Prostate gland (tissue), 2 donors: ENCODE results near the gene SSTR3. TPM values are rescaled to one million over a fixed set of nuclear protein-coding genes. Genes with fewer than 3 reads are reported as not detected.
"Not testable (repeated sequence)": the region's sequence is repeated elsewhere in the genome, so short reads cannot be mapped to it uniquely, and the experiment has no call there.

Experiments
- DNase-seq: peaks from one replicate; pipeline ENCODE4 v3.0.0-alpha.2; 2019; ENCODE audit warnings: low spot score
- H3K27ac ChIP-seq, 2 donors: fragments of 200-600 bp; sonication (generic); 2 replicates each; pipeline ENCODE4 v1.5.1; 2017 to 2019
- H3K27me3 ChIP-seq: fragments of 200-600 bp; sonication (generic); replicated peaks from 2 replicates; pipeline ENCODE4 v1.5.1; 2019; ENCODE audit not compliant: insufficient read depth
- H3K36me3 ChIP-seq, 2 donors: fragments of 200-600 bp; sonication (generic); 1 replicate in 1 of 2; 2 replicates in 1 of 2; pipeline versions ENCODE4 v1.5.1 to v1.8.1; 2017 to 2019
- H3K4me1 ChIP-seq: fragments of 200-600 bp; sonication (generic); replicated peaks from 2 replicates; pipeline ENCODE4 v1.5.1; 2019
- H3K4me3 ChIP-seq, 2 donors: fragments of 200-600 bp; sonication (generic); 2 replicates each; pipeline ENCODE4 v1.5.1; 2017 to 2019
- H3K9me3 ChIP-seq: fragments of 200-600 bp; sonication (generic); 2 replicates; pipeline ENCODE4 v1.5.1; 2017
- POLR2A ChIP-seq: fragments of 450-650 bp; IDR thresholded peaks from one replicate; pipeline ENCODE4 v1.6.1; 2016; ENCODE audit warnings: antibody characterized with exemption, mild to moderate bottlenecking
- POLR2AphosphoS5 ChIP-seq: sonication (generic); formaldehyde crosslinking; IDR thresholded peaks from one replicate; pipeline ENCODE4 v1.6.1; 2017; ENCODE audit warnings: antibody characterized with exemption
- WGBS: methylation state at CpG from one replicate; pipeline ENCODE4 v1.1.5; 2018; 5-methylcytosine and 5-hydroxymethylcytosine counted together
- intact Hi-C: fragments of 100-400 bp; cut with DNase I; formaldehyde crosslinking; loops from one replicate; pipeline ENCODE4 v1.14.2; 2022
- total RNA-seq, 2 donors: library from RNA; depleted of rRNA; stranded (reverse); fragments of >200 nt; gene quantifications; one replicate each; pipeline ENCODE4 v1.1.0, GENCODE V29; 2016
- TF ChIP-seq, protein P1 (sequence below), 4 experiments: fragments of 200-600 bp in 2 of 4; fragments of 450-650 bp in 2 of 4; sonication (generic) in 2 of 4; IDR thresholded peaks; 1 replicate in 3 of 4; 2 replicates in 1 of 4; pipeline ENCODE4 v1.5.1; 2016 to 2019; ENCODE audit warnings: antibody characterized with exemption in 4 of 4, mild to moderate bottlenecking in 2 of 4, moderate library complexity in 2 of 4

The SSTR3 gene
- total RNA-seq, 2 donors from 2014 or later: 46.4 TPM; not detected in 1

DNA sequence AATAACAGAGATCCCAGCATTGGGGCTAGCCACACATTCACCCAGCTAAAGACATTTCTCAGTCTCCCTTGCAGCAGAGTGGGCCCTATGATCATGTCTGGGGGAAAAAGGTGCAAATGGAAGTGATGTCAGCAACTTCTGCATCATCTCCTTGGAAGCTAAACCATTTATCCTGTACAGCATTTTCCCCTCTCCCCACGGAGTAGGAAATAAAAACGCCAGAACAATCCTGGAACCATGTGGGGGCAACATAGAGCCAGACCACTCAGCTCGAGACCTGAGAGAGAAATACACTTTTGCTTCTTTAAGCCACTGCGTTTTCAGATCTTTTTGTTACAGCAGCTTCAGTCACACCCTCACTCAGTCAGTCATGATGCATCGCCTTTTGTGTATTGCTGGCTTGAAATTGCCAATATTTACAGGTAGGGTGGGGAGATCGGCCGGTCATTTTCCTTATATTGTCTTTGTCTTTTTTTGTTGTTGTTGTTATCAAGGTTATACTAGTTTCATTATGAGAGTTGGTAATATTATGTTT lies 40.9 kb upstream of the SSTR3 start:
- peaks cover 11% of the 10 kb centered on the region for H3K27me3 ChIP-seq
- 56% methylated on average over 7 of the region's 7 CpGs for WGBS
- TF ChIP-seq, protein P1, sequence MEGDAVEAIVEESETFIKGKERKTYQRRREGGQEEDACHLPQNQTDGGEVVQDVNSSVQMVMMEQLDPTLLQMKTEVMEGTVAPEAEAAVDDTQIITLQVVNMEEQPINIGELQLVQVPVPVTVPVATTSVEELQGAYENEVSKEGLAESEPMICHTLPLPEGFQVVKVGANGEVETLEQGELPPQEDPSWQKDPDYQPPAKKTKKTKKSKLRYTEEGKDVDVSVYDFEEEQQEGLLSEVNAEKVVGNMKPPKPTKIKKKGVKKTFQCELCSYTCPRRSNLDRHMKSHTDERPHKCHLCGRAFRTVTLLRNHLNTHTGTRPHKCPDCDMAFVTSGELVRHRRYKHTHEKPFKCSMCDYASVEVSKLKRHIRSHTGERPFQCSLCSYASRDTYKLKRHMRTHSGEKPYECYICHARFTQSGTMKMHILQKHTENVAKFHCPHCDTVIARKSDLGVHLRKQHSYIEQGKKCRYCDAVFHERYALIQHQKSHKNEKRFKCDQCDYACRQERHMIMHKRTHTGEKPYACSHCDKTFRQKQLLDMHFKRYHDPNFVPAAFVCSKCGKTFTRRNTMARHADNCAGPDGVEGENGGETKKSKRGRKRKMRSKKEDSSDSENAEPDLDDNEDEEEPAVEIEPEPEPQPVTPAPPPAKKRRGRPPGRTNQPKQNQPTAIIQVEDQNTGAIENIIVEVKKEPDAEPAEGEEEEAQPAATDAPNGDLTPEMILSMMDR (IDR thresholded peaks at IDR 0.05): no peak
- no peak for DNase-seq
- H3K4me3 ChIP-seq: no peak overlapping the region
- no peaks in the 10 kb centered on the region for H3K9me3 ChIP-seq
- H3K27ac ChIP-seq: no peak overlapping the region
- intact Hi-C loops: no loop called here
- H3K4me1 ChIP-seq: no peaks in the 10 kb centered on the region
- no peaks in the 10 kb centered on the region for H3K36me3 ChIP-seq

DNA sequence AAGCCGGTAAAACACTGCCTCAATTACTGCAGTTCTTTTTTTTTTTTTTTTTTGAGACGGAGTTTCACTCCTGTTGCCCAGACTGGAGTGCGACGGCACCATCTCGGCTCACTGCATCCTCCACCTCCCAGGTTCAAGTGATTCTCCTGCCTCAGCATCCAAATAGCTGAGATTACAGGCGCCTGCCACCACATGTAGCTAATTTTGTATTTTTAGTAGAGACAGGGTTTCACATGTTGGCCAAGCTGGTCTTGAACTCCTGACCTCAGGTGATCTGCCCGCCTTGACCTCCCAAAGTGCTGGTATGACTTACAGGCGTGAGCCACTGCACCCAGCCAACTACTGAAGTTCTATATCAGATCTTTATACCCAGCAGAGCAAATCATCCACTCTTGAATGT lies 39.6 kb upstream of the SSTR3 start:
- H3K4me1 ChIP-seq, H3K36me3 ChIP-seq, H3K4me3 ChIP-seq, H3K9me3 ChIP-seq, DNase-seq, H3K27ac ChIP-seq, intact Hi-C loops: not testable (repeated sequence)
- whole genome bisulfite sequencing: 88% methylated on average over 8 of the region's 8 CpGs
- H3K27me3 ChIP-seq: peaks cover 11% of the 10 kb centered on the region

DNA sequence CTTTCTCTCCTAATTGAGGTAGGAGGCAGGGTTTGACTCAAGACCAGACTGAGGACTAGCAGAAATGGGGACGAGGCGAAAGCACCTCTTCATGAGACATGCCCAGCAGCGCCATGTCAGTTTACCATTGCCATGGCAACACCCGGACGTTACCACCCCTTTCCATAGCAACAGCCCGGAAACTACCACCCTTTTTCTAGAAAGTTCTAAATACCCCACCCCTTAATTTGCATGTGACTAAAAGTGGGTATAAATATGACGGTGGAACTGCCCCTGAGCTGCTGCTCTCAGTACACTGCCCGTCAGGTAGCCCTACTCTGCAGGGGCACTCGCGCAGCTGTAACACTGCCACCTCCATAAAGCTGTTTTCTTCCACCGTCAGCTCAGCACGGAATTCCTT lies 37.7 kb upstream of the SSTR3 start:
- Histone ChIP-seq H3K9me3 (no peaks in the 10 kb centered on the region), H3K36me3 (no peaks in the 10 kb centered on the region), H3K27me3 (peaks cover 3% of the 10 kb centered on the region), H3K4me1 (no peaks in the 10 kb centered on the region), H3K27ac (no peak overlapping the region), H3K4me3 (no peak overlapping the region)
- DNase-seq: no peak
- intact Hi-C loops: no loop called here
- TF ChIP-seq POLR2AphosphoS5: no peak
- no peak for TF ChIP-seq POLR2A
- 70% methylated on average over 12 of the region's 12 CpGs for WGBS

DNA sequence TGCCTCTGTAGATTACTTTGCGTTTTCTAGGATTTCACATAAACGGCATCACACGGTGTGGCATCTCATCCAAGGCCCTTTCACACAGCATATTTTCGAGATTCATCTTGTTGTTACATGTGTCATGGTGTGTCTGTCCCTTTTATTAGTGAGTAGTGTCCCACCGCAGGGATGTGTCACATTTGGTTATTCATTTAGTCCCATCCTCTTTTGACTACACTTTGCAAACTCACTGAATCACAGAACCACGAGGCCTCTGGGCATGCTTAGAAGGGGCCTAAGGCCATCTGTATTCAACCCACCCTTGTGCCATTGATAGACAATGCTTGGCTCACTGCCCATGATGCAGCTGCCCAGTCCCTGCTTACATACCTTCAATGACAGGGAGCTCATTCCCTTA lies 36.0 kb upstream of the SSTR3 start:
- Histone ChIP-seq H3K4me1 (no peaks in the 10 kb centered on the region), H3K27me3 (no peaks in the 10 kb centered on the region), H3K4me3 (no peak overlapping the region), H3K9me3 (no peaks in the 10 kb centered on the region), H3K27ac (no peak overlapping the region), H3K36me3 (no peaks in the 10 kb centered on the region)
- DNase-seq: no peak
- WGBS: 42% methylated on average over 6 of the region's 6 CpGs
- intact Hi-C loops: no loop called here
- TF ChIP-seq POLR2A (no peak), POLR2AphosphoS5 (no peak)
- TF ChIP-seq, protein P1 (IDR thresholded peaks at IDR 0.05): no peak

DNA sequence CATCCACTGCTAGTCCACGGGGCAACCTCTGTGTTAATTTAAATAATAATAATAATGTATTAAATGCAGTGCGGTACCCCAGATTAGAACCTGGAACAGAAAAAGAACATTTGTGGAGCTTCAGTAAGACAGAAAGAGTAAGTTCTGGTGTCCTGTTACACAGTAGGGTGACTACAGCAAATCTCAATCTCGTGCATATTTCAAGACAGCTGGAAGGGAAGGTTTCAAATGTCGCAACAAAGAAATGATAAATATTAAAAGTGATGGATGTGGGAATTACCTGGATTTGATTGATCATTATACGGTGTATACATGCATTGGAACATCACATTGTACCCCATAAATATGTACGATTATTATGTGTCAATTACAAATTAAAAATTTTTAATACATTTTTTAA lies 33.5 kb upstream of the SSTR3 start:
- no peaks in the 10 kb centered on the region for H3K27me3 ChIP-seq
- H3K9me3 ChIP-seq: no peaks in the 10 kb centered on the region
- WGBS: 74% methylated on average over 6 of the region's 6 CpGs
- no peak overlapping the region for H3K4me3 ChIP-seq
- no peak for DNase-seq
- no peaks in the 10 kb centered on the region for H3K4me1 ChIP-seq
- H3K27ac ChIP-seq: no peak overlapping the region
- TF ChIP-seq POLR2AphosphoS5 (no peak), POLR2A (no peak)
- TF ChIP-seq, protein P1 (IDR thresholded peaks at IDR 0.05): no peak
- no peaks in the 10 kb centered on the region for H3K36me3 ChIP-seq
- intact Hi-C loops: no loop called here

DNA sequence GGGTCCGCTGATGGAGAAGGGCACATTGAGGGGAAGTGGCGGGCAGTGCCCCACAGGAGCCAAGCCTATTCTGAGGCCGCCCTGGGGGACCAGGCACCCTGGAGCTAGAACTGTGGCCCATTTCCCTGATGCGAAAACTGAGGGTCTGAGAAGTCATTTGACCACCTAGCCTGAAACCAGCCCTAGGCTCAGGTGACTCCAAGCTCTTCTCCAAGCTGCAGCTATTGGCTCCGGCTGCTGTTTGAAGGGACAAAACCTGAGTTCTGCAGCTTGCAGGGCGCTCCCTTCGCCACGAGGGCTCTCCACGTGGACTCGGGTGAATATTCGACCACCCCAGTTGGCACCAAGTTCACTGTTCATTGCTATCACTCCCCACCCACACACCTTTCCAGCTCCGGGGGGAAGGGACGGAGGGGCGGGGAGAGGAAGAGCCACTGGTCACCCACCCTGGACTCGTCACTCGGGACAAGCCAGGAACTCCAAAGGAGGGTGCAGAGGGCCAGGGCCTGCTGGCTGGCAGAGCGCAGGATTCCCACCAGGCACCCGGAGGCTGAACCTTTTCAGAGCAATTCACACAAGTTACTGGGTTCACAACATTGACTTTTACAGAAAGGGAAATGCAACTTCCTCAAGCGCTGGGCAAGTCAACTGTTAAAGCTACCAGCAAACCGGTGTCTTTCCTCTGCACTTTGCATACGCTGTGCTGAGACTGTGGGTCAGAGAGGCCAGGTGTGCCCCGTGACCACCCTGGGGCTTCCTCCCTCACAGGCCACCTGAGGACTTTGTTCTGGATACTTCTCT lies 32.8 kb upstream of the SSTR3 start:
- intact Hi-C loops: no loop called here
- H3K9me3 ChIP-seq: no peaks in the 10 kb centered on the region
- WGBS: 69% methylated on average over 22 of the region's 22 CpGs
- TF ChIP-seq, protein P1 (IDR thresholded peaks at IDR 0.05): no peak
- no peak for TF ChIP-seq POLR2AphosphoS5
- no peak for TF ChIP-seq POLR2A
- no peak overlapping the region for H3K27ac ChIP-seq
- no peaks in the 10 kb centered on the region for H3K36me3 ChIP-seq
- H3K4me3 ChIP-seq: no peak overlapping the region
- no peaks in the 10 kb centered on the region for H3K4me1 ChIP-seq
- no peaks in the 10 kb centered on the region for H3K27me3 ChIP-seq
- no peak for DNase-seq
